Measurements from ENCODE around the gene ILDR2.
A peak's percentile ranks its signal among the peaks of the same experiment; 100 is the strongest.
"Not testable (repeated sequence)": the region's sequence is repeated elsewhere in the genome, so short reads cannot be mapped to it uniquely, and the experiment has no call there.

Gene ILDR2

GRCh38 chr1:166884971-166885370, 90.4 kb downstream of the ILDR2 start:
- DNase-seq = no peak

GRCh38 chr1:166884040-166884642, 91.2 kb downstream of the ILDR2 start:
- DNase-seq = no peak

GRCh38 chr1:166882893-166883292, 92.4 kb downstream of the ILDR2 start:
- peak; percentile 5 for DNase-seq

GRCh38 chr1:166878173-166878917, 97.0 kb downstream of the ILDR2 start:
- not testable (repeated sequence) for DNase-seq

- DNase-seq = no peak
Measured at GRCh38 chr1:166876540-166876838, 98.9 kb downstream of the ILDR2 start.

GRCh38 chr1:166875734-166876539, 99.4 kb downstream of the ILDR2 start, which contains the start of gene TADA1:
TSS of gene TADA1 (minus strand) at chr1:166876264. CDS start at chr1:166876233, 31 bp downstream.
- peak; percentile 99 for DNase-seq

- no peak for DNase-seq
Measured at GRCh38 chr1:166875302-166875733, 100.0 kb downstream of the ILDR2 start.

GRCh38 chr1:166874464-166874863, 100.9 kb downstream of the ILDR2 start:
- no peak for DNase-seq

- no peak for DNase-seq
Measured at GRCh38 chr1:166870584-166870983, 104.8 kb downstream of the ILDR2 start.

- DNase-seq = no peak
Measured at GRCh38 chr1:166869318-166870099, 105.8 kb downstream of the ILDR2 start.

GRCh38 chr1:166868639-166869038, 106.7 kb downstream of the ILDR2 start:
- DNase-seq = no peak

GRCh38 chr1:166865926-166866325, 109.4 kb downstream of the ILDR2 start:
- DNase-seq = no peak

GRCh38 chr1:166859597-166859996, 115.7 kb downstream of the ILDR2 start:
- DNase-seq = no peak

- no peak for DNase-seq
Measured at GRCh38 chr1:166858726-166859419, 116.5 kb downstream of the ILDR2 start.
